ENCODE measurements around the gene AKAP11.
"Not testable (repeated sequence)": the region's sequence is repeated elsewhere in the genome, so short reads cannot be mapped to it uniquely, and the experiment has no call there.

The AKAP11 gene
- 96.1 to 123 (median 122) reads per million in 3 experiments for total RNA-seq

- peak; percentile 44 for DNase-seq
These were observed at the start of gene AKAP11 for GRCh38 chr13:42272115-42272803. Gene AKAP11 (plus strand): TSS chr13:42272152. CDS start chr13:42286349, 14,197 bp downstream.

GRCh38 chr13:42223681-42224080 lies 48.3 kb upstream of the AKAP11 start:
- no peak for DNase-seq

- no peak for DNase-seq
These were observed 46.9 kb upstream of the AKAP11 start for GRCh38 chr13:42225051-42225450.

- DNase-seq: not testable (repeated sequence)
These were observed 45.2 kb upstream of the AKAP11 start for GRCh38 chr13:42226759-42227158.

- DNase-seq: no peak
These were observed 43.4 kb upstream of the AKAP11 start for GRCh38 chr13:42228527-42228926.

- no peak for DNase-seq
These were observed 42.7 kb upstream of the AKAP11 start for GRCh38 chr13:42229287-42229686.

- DNase-seq: no peak
These were observed 39.3 kb upstream of the AKAP11 start for GRCh38 chr13:42232671-42233070.

- no peak for DNase-seq
These were observed 38.2 kb upstream of the AKAP11 start for GRCh38 chr13:42233726-42234125.

- no peak for DNase-seq
These were observed 32.8 kb upstream of the AKAP11 start for GRCh38 chr13:42239161-42239560.

- DNase-seq: no peak
These were observed 32.3 kb upstream of the AKAP11 start for GRCh38 chr13:42239644-42240043.

GRCh38 chr13:42246541-42246940 lies 25.4 kb upstream of the AKAP11 start:
- no peak for DNase-seq

GRCh38 chr13:42247883-42248282 lies 24.1 kb upstream of the AKAP11 start:
- DNase-seq: no peak

- DNase-seq: no peak
These were observed 16.1 kb upstream of the AKAP11 start for GRCh38 chr13:42255886-42256285.

GRCh38 chr13:42258747-42259146 lies 13.2 kb upstream of the AKAP11 start:
- no peak for DNase-seq

- DNase-seq: no peak
These were observed 12.4 kb upstream of the AKAP11 start for GRCh38 chr13:42259515-42259914.

GRCh38 chr13:42260903-42261654 lies 10.9 kb upstream of the AKAP11 start:
- DNase-seq: no peak

GRCh38 chr13:42266473-42266872 lies 5.5 kb upstream of the AKAP11 start:
- DNase-seq: no peak

GRCh38 chr13:42270160-42270856 lies 1.6 kb upstream of the AKAP11 start:
- no peak for DNase-seq

GRCh38 chr13:42270857-42271215 lies 1.1 kb upstream of the AKAP11 start:
- DNase-seq: no peak

- DNase-seq: peak; percentile 96
These were observed 426 bp upstream of the AKAP11 start for GRCh38 chr13:42271337-42272114.

GRCh38 chr13:42272804-42273175 lies 838 bp downstream of the AKAP11 start:
- DNase-seq: peak; percentile 26

- no peak for DNase-seq
These were observed 2.6 kb downstream of the AKAP11 start for GRCh38 chr13:42274386-42275097.

All from central memory CD4-positive, alpha-beta T cell (primary cell).